ENCODE measurements around the gene GOLGA8K. TPM values are rescaled to one million over a fixed set of nuclear protein-coding genes. Genes with fewer than 3 reads are reported as not detected.
"Not testable (repeated sequence)": the region's sequence is repeated elsewhere in the genome, so short reads cannot be mapped to it uniquely, and the experiment has no call there.

The GOLGA8K gene
- not detected for total RNA-seq

DNA sequence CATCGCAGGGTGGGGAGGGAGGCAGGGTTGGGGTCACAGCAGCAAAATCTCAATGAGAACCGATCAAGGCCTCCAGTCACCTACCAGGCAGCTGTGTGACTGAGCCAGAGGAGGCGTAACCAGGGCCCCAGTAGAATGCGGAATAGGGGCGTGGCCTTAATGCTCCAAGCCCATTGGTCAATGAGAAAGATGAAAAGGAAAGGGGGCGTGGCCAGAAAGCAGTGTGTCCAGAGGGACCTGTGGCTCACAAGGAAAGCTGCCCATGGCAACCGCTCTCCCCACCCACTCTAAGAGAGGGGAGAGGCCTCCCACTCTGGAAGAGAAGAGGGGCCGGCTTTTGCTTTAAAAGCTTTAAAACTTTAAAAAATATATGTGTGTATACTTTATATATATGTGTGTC, at the start of gene GOLGA8K:
Gene GOLGA8K (minus strand): TSS at position 101 of the 400 bp plus-strand sequence. CDS start 98 bp downstream, at position 3.
- CTCF ChIA-PET = not testable (repeated sequence)

DNA sequence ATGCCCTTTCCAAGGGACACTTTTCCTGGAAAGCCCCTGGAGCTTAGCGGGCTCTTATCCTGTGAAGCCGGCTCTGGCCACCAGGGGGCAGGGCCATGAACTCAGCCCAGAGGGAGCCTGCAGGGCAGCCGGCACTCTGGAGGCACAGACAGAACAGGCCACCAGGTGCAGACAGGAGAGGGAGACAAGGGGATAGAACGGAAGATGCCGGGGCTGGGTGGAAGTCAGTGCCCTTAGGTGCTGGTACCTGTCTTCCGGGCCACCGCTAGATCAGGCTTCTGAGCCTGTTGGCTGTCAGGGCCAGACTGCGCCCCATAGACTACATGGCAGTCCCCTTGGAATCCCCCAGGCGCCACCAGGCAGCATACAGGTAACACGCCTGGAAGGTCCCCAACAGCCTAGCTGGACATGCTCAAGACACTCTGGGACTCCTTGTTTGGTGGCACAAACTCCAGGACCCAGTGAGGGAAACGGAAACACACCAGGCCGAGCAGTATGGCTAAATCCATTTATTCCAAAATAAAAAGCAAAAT, 37.4 kb upstream of the GOLGA8K start:
- intact Hi-C loops (cut with micrococcal nuclease) = not testable (repeated sequence)

More for the DNA sequence above, at the start of gene GOLGA8K:
- intact Hi-C loops (cut with micrococcal nuclease); H3K36me3 Mint-ChIP-seq; H3K4me3 Mint-ChIP-seq; H3K9me3 Mint-ChIP-seq; DNase-seq; H3K4me1 Mint-ChIP-seq (ENCODE audit: low read depth); H3K27me3 Mint-ChIP-seq; POLR2A ChIA-PET; H3K27ac Mint-ChIP-seq: not testable (repeated sequence)

DNA sequence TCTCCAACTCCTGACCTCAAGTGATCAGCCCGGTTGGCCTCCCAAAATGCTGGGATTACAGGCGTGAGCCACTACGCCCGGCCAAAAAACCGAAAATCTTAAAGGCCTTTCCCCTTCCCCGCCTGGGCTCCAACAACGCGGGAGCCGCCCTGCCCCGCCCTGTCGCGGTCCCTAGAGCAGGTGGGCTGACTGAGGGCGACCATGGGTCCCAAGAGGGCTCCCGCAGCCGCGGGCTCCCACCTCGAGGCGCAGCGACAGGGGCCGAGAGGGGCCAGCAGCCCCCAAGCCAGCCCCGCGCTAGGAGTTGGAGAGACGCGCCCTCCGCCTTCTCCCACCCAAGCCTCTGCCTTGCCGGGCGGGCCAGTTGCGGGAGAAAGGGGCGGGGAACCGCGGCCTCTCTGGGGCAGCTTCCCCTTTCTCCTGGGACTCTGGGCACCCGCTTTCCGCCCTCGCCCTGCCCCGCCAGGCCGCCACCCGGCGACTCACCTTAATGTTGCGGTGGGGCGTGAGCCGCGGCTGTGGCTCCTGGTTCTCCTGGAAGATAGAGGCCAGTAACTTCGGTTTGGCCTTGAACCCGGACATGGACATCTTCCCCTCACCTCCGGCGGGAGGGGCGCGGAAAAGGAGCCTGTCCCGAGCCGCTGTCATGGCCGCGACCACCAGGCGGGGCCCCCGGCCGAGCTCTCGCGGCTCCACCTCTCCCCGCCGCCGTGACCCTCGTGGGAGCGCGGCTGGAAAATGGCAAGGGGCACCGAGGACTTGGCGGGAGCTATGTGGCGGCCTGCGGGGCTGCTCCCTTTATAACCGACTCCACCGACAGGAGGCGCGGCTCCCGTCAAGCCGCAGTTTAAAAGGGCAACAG, 31.2 kb upstream of the GOLGA8K start:
- H3K27me3 Mint-ChIP-seq; H3K9me3 Mint-ChIP-seq; H3K27ac Mint-ChIP-seq; POLR2A ChIA-PET; H3K4me1 Mint-ChIP-seq (ENCODE audit: low read depth); H3K4me3 Mint-ChIP-seq; intact Hi-C loops (cut with micrococcal nuclease); CTCF ChIA-PET; H3K36me3 Mint-ChIP-seq; DNase-seq: not testable (repeated sequence)

More for the DNA sequence above, 37.4 kb upstream of the GOLGA8K start:
- H3K9me3 Mint-ChIP-seq; H3K27ac Mint-ChIP-seq; H3K27me3 Mint-ChIP-seq; POLR2A ChIA-PET; DNase-seq; H3K36me3 Mint-ChIP-seq; H3K4me3 Mint-ChIP-seq; H3K4me1 Mint-ChIP-seq (ENCODE audit: low read depth); CTCF ChIA-PET: not testable (repeated sequence)

DNA sequence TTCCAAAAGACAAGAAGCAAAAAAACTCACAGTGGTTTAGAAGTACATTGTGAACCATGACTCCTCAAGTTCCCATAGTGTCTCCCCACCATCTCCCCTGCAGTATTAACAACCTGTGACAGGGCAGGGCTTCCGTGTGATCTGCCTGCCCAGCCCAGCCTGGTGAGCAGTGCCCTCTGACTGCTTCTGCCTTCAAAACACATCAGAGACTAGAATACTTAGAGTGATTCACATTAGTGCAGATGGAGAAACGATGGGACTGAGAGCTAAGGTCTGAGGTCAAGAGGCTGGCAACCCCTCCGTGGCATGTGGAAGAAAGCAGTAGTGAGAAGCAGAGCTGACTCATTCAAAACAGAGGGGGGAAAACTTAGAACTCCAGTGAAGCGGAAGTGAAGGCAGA, 24.5 kb upstream of the GOLGA8K start:
- intact Hi-C loops (cut with micrococcal nuclease); H3K27me3 Mint-ChIP-seq; H3K36me3 Mint-ChIP-seq; H3K4me3 Mint-ChIP-seq; H3K27ac Mint-ChIP-seq; POLR2A ChIA-PET; H3K4me1 Mint-ChIP-seq (ENCODE audit: low read depth); H3K9me3 Mint-ChIP-seq; CTCF ChIA-PET; DNase-seq: not testable (repeated sequence)

DNA sequence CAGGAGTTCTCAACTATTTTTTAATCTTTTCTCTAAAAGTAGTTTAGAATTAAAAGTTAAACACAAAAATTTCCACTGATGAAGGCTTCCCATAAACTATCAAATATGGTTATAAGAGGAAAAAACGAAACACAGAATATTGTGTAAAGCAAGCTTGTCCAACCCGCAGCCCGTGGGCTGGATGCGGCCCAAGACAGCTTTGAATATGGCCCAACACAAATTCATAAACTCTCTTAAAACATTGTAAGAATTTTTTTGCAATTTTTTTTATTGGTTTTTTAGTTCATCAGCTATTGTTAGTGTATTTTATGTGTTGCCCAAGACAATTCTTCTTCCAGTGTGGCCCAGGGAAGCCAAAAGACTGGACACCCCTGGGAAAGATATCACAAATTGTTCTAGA, 23.4 kb upstream of the GOLGA8K start:
- CTCF ChIA-PET; H3K27ac Mint-ChIP-seq; H3K27me3 Mint-ChIP-seq; intact Hi-C loops (cut with micrococcal nuclease); H3K36me3 Mint-ChIP-seq; POLR2A ChIA-PET; DNase-seq; H3K4me3 Mint-ChIP-seq; H3K9me3 Mint-ChIP-seq; H3K4me1 Mint-ChIP-seq (ENCODE audit: low read depth): not testable (repeated sequence)

DNA sequence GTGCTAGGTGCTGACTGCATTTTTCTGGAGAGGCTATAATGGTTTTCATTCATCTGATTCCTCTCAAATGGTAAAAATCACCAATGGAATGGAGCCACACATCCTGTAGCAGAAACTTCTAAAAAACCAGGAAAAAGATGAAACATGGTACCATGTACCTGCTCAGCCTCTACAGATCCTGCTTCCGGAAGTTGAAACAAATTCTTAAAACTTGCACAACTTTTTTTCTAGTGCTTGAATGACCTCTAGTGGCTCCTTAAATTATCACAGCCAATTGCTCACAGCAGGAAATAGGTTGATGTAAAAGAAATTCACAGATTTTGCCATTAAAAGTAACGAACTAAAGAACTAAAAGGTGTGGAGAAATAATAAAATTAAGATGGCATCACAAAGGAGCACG, 4.8 kb upstream of the GOLGA8K start:
- intact Hi-C loops (cut with micrococcal nuclease); POLR2A ChIA-PET; H3K4me3 Mint-ChIP-seq; H3K4me1 Mint-ChIP-seq (ENCODE audit: low read depth); H3K27me3 Mint-ChIP-seq; H3K36me3 Mint-ChIP-seq; H3K9me3 Mint-ChIP-seq; CTCF ChIA-PET; H3K27ac Mint-ChIP-seq; DNase-seq: not testable (repeated sequence)

GRCh38 chr15:32396522-32396921, 6.6 kb downstream of the GOLGA8K start:
- H3K4me1 Mint-ChIP-seq (ENCODE audit: low read depth); H3K36me3 Mint-ChIP-seq; H3K27ac Mint-ChIP-seq; H3K9me3 Mint-ChIP-seq; CTCF ChIA-PET; H3K27me3 Mint-ChIP-seq; H3K4me3 Mint-ChIP-seq; DNase-seq; POLR2A ChIA-PET; intact Hi-C loops (cut with micrococcal nuclease): not testable (repeated sequence)

DNA sequence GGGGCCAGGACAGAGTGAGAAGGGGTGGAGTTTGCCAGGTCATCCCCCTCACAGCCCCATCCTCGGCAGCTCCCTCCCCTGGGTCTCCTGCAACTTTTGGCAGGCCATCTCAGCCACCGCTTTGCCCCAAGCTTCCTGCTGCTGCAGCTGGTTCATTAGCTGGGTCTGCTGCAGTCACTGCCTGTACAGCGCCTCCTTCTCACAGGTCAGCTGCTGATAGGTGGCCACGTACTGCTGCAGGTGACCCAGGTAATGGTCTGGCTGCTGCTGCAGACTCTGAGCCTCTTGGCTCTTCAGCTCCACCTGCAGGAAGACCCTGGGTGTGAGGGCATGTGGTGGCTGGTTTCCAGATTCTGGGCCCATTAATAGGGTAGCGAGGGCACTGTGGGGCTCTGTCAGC, 8.3 kb downstream of the GOLGA8K start:
- CTCF ChIA-PET; DNase-seq; H3K4me1 Mint-ChIP-seq (ENCODE audit: low read depth); H3K27me3 Mint-ChIP-seq; H3K9me3 Mint-ChIP-seq; H3K4me3 Mint-ChIP-seq; H3K36me3 Mint-ChIP-seq; H3K27ac Mint-ChIP-seq; intact Hi-C loops (cut with micrococcal nuclease); POLR2A ChIA-PET: not testable (repeated sequence)

DNA sequence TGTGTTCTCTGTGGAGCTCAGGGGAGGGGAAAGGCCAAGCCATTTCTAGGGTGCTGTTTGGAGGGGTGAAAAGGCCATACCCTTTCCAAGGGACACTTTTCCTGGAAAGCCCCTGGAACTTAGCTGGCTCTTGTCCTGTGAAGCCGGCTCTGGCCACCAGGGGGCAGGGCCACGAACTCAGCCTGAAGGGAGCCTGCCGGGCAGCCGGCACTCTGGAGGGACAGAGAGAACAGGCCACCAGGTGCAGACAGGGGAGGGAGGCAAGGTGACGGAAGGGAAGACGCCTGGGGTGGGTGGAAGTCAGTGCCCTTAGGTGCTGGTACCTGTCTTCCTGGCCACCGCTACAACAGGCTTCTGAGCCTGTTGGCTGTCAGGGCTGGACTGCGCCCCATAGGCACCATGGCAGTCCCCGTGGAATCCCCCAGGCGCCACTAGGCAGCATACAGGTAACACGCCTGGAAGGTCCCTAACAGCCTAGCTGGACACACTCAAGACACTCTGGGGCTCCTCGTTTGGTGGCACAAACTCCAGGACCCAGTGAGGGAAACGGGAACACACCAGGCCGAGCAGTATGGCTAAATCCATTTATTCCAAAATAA, 14.9 kb downstream of the GOLGA8K start:
- H3K4me3 Mint-ChIP-seq; H3K36me3 Mint-ChIP-seq; H3K9me3 Mint-ChIP-seq; DNase-seq; H3K27ac Mint-ChIP-seq; H3K27me3 Mint-ChIP-seq; CTCF ChIA-PET; H3K4me1 Mint-ChIP-seq (ENCODE audit: low read depth); intact Hi-C loops (cut with micrococcal nuclease); POLR2A ChIA-PET: not testable (repeated sequence)

DNA sequence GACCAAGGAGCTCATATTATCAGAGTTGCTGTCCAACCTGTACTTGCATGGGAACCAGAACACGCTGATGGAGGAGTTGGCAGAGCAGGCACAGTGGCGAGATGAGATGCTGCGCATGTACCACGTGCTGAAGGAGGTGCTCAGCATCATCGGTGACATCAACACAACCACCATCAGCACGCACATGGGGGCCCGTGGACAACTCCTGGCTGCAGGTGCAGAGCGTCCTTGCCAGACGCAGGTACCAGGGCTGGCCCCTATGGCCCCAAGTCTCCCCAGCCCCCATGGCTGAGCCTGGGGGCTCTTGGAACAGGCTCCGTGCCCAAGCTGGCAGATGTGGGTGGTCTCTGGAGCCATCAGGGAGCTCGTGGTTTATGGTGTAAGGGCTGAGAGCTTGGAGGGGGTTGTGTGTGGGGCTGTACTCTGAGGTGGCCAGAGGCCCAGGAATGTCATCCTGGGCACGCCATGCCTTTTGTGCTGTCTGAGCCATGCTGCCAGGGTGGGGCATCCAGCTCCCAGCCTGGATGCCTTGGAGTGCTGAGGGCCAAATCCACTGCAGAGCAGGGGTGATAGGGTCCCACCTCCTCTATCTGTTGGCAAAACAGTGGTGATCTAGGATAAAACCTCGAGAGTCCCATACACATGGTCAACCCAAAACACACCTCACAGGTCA, 17.1 kb downstream of the GOLGA8K start:
- DNase-seq; H3K27me3 Mint-ChIP-seq; H3K4me3 Mint-ChIP-seq; CTCF ChIA-PET; H3K9me3 Mint-ChIP-seq; H3K27ac Mint-ChIP-seq; H3K4me1 Mint-ChIP-seq (ENCODE audit: low read depth); H3K36me3 Mint-ChIP-seq; intact Hi-C loops (cut with micrococcal nuclease); POLR2A ChIA-PET: not testable (repeated sequence)

- H3K36me3 Mint-ChIP-seq; H3K27ac Mint-ChIP-seq; H3K27me3 Mint-ChIP-seq; CTCF ChIA-PET; POLR2A ChIA-PET; H3K4me1 Mint-ChIP-seq (ENCODE audit: low read depth); H3K4me3 Mint-ChIP-seq; H3K9me3 Mint-ChIP-seq; intact Hi-C loops (cut with micrococcal nuclease); DNase-seq: not testable (repeated sequence)
Measured at GRCh38 chr15:32374185-32374584, 28.9 kb downstream of the GOLGA8K start.

DNA sequence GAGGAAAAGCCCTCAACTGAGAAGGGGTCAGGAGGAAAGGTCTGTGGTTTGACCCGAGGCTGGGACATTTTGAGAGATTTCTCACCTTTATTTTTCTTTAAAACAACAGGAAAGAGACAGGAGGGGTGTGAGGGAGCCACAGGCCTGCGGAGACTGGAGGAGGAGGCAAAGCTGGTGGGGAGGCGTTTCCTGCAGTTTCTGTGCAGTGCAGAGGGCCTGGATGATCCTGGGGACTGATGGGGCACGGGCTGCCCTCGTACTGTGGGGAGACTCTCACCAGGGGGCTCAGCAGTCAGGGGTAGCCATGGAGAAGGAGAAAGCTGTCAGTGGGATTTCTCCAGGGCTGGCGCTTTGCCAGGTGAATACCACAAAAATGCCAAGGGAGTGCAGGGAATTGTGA, 29.4 kb downstream of the GOLGA8K start:
- H3K27me3 Mint-ChIP-seq; CTCF ChIA-PET; H3K27ac Mint-ChIP-seq; H3K9me3 Mint-ChIP-seq; H3K4me1 Mint-ChIP-seq (ENCODE audit: low read depth); H3K36me3 Mint-ChIP-seq; DNase-seq; intact Hi-C loops (cut with micrococcal nuclease); H3K4me3 Mint-ChIP-seq; POLR2A ChIA-PET: not testable (repeated sequence)

GRCh38 chr15:32372075-32372474, 31.0 kb downstream of the GOLGA8K start:
- H3K4me3 Mint-ChIP-seq; CTCF ChIA-PET; H3K4me1 Mint-ChIP-seq (ENCODE audit: low read depth); H3K27ac Mint-ChIP-seq; POLR2A ChIA-PET; H3K27me3 Mint-ChIP-seq; DNase-seq; H3K36me3 Mint-ChIP-seq; intact Hi-C loops (cut with micrococcal nuclease); H3K9me3 Mint-ChIP-seq: not testable (repeated sequence)
